NB4 (cell line): Measurements from ENCODE around the gene UST.
"Not testable (repeated sequence)": the region's sequence is repeated elsewhere in the genome, so short reads cannot be mapped to it uniquely, and the experiment has no call there.

Source experiments
- DNase-seq: peaks from one replicate; pipeline ENCODE4 v3.0.0; 2010; ENCODE audit warnings: low read depth
- H3K4me3 ChIP-seq: one replicate; pipeline ENCODE4 v1.5.1; 2011; ENCODE audit warnings: mild to moderate bottlenecking, low read depth, low read length, moderate library complexity
- CTCF ChIP-seq: IDR thresholded peaks from one replicate; pipeline ENCODE4 v1.5.1; 2012; ENCODE audit warnings: low read depth, low read length
- MAX ChIP-seq: IDR thresholded peaks from 2 replicates; pipeline ENCODE4 v1.6.1; 2011; ENCODE audit warnings: low read depth, low read length
- MYC ChIP-seq: IDR thresholded peaks from 2 replicates; pipeline ENCODE4 v1.6.1; 2011; ENCODE audit warnings: low read depth, low read length
- POLR2A ChIP-seq: IDR thresholded peaks from 2 replicates; pipeline ENCODE4 v1.6.1; 2011; ENCODE audit warnings: mild to moderate bottlenecking; ENCODE audit not compliant: insufficient read length; ENCODE audit errors: extremely low read depth

Gene UST

DNA sequence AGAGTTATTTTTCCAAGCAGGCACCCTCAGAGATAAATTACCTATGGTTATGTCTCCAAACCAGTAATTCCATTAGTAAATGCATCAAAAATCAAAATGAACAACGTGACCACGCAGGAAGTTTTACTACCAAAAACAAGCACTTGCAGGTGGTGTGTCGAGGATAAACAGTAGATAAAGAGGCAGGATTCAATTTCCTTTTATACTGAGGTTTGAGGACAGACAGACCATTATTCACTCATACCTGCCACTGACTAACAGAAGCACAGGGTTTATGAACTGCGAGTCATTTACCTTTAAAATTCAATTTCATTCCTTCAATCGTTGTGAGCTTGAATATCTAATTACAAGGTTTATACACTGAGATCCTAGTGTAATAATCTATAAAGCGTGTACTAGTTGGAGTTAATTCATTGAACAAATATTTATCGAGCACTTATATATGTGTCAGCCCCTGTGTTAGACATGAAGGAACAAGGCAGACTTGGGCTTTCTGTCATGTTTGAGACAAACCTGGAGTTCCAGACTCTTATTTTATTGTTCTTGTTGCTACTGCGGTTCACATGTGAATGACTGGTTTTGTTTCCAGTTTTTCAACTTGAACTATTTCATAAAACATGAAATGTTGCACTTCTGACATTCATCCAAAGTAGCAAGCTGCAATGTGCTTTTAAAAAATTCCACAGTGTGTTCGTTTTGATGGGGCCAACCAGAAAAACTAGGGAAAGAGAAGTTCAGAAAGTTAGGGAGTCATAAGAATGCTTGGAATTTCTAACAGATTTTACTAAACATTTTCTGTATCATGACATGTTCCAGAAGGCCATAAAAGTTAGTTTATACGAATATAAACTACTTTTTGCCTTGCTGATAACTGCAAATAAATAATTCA is 205.6 kb downstream of the UST start:
- no peak overlapping the region for H3K4me3 ChIP-seq
- DNase-seq = no peak
- TF ChIP-seq MYC (no peak), POLR2A (no peak), MAX (no peak)

- DNase-seq = no peak
- no peak for TF ChIP-seq MYC
- TF ChIP-seq POLR2A = no peak
- TF ChIP-seq MAX = no peak
- no peak for TF ChIP-seq CTCF
- no peak overlapping the region for H3K4me3 ChIP-seq
These were observed 207.6 kb downstream of the UST start for GRCh38 chr6:148954461-148954860.

DNA sequence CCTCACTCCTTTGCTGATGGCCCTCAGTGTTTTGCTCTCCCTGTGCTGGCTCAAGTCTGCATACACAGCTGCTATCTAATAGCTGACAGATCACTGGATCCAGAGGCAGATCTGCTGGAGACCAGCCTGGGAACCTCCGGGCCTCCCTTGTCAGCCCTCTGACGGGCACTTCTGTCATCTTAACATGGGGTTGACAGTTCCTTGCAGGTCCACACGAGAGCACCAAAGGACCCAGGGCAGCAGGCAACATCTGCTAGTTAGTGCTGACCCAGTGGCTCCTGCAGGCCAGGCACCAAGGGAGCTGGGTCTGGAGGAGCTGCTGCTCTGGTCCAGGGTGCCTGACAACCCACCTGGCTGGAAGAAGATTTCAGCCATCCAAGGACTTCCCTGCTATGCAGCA is 208.1 kb downstream of the UST start:
- no peak overlapping the region for H3K4me3 ChIP-seq
- DNase-seq = no peak
- TF ChIP-seq POLR2A (no peak), MYC (no peak), MAX (no peak), CTCF (no peak)

DNA sequence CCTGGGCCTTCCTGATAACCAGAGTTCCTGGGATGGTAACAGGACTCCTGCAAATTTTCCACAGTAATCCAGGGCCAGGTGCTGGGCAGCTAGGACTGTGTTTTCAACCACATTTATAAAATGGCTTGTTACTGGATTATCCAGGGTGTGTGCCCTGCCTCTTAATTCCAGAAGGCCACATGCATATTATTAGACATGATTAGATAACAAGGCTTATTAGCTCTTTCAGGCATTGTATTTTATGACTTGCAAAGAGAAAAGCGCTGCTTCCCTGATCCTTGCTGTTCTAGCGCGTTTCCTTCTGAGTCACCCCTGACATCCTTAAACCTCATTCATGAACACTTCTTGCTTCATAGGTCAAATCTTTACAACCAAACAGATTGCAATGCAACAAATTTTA is 208.6 kb downstream of the UST start:
- no peak for DNase-seq
- TF ChIP-seq MYC = no peak
- TF ChIP-seq CTCF = no peak
- no peak for TF ChIP-seq POLR2A
- no peak for TF ChIP-seq MAX

DNA sequence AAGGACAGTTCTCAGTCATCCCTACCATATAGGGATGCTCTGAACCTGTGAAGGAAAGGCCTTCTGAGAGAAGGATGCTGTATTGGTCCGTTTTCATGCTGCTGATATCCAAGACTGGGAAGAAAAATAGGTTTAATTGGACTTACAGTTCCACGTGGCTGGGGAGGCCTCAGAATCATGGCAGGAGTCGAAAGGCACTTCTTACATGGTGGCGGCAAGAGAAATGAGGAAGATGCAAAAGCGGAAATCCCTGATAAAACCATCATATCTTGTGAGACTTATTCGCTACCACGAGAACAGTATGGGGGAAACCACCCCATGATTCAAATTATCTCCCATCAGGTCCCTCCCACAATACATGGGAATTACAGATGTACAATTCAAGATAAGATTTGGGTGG is 209.3 kb downstream of the UST start:
- not testable (repeated sequence) for H3K4me3 ChIP-seq, DNase-seq

More for the DNA sequence above, 208.6 kb downstream of the UST start:
- H3K4me3 ChIP-seq = no peak overlapping the region

DNA sequence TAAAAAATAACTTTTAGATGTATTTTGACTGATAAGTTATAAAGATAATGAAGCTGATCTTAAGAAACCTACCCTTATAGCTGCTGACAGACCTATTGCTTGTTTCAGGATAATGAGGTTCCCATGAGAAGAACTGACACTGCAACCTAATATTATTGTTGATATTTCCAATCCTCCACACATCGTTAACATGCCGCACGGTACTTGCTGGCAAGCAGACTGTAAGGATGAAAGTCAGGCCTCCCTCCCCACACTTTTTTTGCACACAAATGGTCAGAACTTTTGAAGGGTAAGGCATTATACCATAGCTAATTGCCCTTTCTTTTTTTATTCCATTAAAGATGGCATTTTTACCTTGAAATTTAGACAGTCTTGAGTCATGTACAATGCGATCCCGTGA is 210.9 kb downstream of the UST start:
- TF ChIP-seq MYC (no peak), CTCF (no peak), MAX (no peak), POLR2A (no peak)
- H3K4me3 ChIP-seq = no peak overlapping the region
- no peak for DNase-seq
